A549 treated with ZK216348 at 1 μM for 4 hours (cell line): ENCODE measurements around the gene CBX2. TPM values are rescaled to one million over a fixed set of nuclear protein-coding genes. Genes with fewer than 3 reads are reported as not detected.

Experiments used
- total RNA-seq: library from RNA; stranded (reverse); fragments of 200-300 nt; extraction: Qiagen RNA extraction; gene quantifications from 5 replicates; pipeline ENCODE4 v1.2.3, GENCODE V29; 2022; ENCODE audit warnings: low read depth

Gene CBX2
- total RNA-seq: 11.4 to 19.3 TPM (median 18.2 TPM) in 5 replicates

GRCh38 chr17:79777894-79778503 is at the start of gene CBX2:
Gene CBX2 (plus strand): TSS chr17:79778148. CDS start chr17:79778236, 88 bp downstream.

GRCh38 chr17:79730769-79731483 is 47.0 kb upstream of the CBX2 start, which contains the start of gene ENPP7:
Gene ENPP7 (plus strand): TSS chr17:79730943. CDS start chr17:79731140, 197 bp downstream.

GRCh38 chr17:79796763-79797491 is 19.0 kb downstream of the CBX2 start, which contains the start of gene CBX8:
Gene CBX8 (minus strand): TSS chr17:79797077. CDS start chr17:79796998, 79 bp downstream.

Other genes starting within 250 kb of the CBX2 start
- gene RBFOX3, start 167.1 kb upstream of the CBX2 start, total RNA-seq: 1.8 to 5.4 TPM (median 3.5 TPM) in 5 replicates
- gene ENPP7, start 47.2 kb upstream of the CBX2 start, total RNA-seq: not detected in 5 replicates
- gene CBX8, start 18.9 kb downstream of the CBX2 start, total RNA-seq: 9.8 to 21.4 TPM (median 19.8 TPM) in 5 replicates
- 23.2 to 39.9 TPM (median 37.1 TPM) in 5 replicates for gene CBX4, start 61.3 kb downstream of the CBX2 start, total RNA-seq